SK-N-SH (cell line): Measurements from ENCODE around the gene PLD1. TPM values are rescaled to one million over a fixed set of nuclear protein-coding genes. Genes with fewer than 3 reads are reported as not detected.

Source experiments
- CTCF ChIA-PET: fragments of 300-600, 350-600 bp; formaldehyde crosslinking; extraction: SDS; loops from one replicate; lab custom pipeline; 2021; lab: Yijun Ruan, JAX
- POLR2A ChIA-PET: fragments of 350-600 bp; sonication (Branson Sonifier 250); formaldehyde crosslinking; extraction: SDS; loops from one replicate; lab custom pipeline; 2020; ENCODE audit warnings: antibody characterized with exemption, inconsistent platforms; lab: Yijun Ruan, JAX
- DNase-seq: peaks from one replicate; pipeline ENCODE4 v3.0.0; 2012
- H2AFZ ChIP-seq: fragments of 200-600 bp; sonication (generic); 2 replicates; pipeline ENCODE4 v1.8.1; 2016; ENCODE audit warnings: antibody characterized with exemption, mild to moderate bottlenecking, low read depth
- H3F3A ChIP-seq: fragments of 200-600 bp; sonication (generic); replicated peaks from 2 replicates; pipeline ENCODE3; 2016; ENCODE audit warnings: antibody characterized with exemption, mild to moderate bottlenecking; ENCODE audit not compliant: insufficient read depth
- H3K27ac ChIP-seq, 2 experiments: fragments of 200-500 bp in 1 of 2; fragments of 200-600 bp in 1 of 2; sonication (Bioruptor generic) in 1 of 2; sonication (generic), shearing (Covaris generic) in 1 of 2; 2 replicates each; pipeline versions ENCODE4 v1.5.1 to v1.6.1; 2014 to 2016; ENCODE audit warnings: low read depth in 2 of 2, inconsistent platforms in 1 of 2, low read length in 1 of 2, mild to moderate bottlenecking in 1 of 2, mixed read lengths in 1 of 2
- H3K27me3 ChIP-seq: fragments of 200-600 bp; sonication (generic), shearing (Covaris generic); 2 replicates; pipeline ENCODE4 v1.6.1; 2016; ENCODE audit warnings: mixed run types; ENCODE audit not compliant: insufficient read depth
- H3K36me3 ChIP-seq, 2 experiments: fragments of 200-500 bp in 1 of 2; fragments of 200-600 bp in 1 of 2; sonication (Bioruptor generic) in 1 of 2; sonication (generic) in 1 of 2; replicated peaks in 1 of 2; 2 replicates each; pipeline versions ENCODE3 to v1.5.1; 2014 to 2016; ENCODE audit warnings: low read length in 1 of 2, mild to moderate bottlenecking in 1 of 2; ENCODE audit not compliant: insufficient read depth in 2 of 2, control insufficient read depth in 1 of 2
- H3K4me1 ChIP-seq, 2 experiments: fragments of 200-500 bp in 1 of 2; fragments of 200-600 bp in 1 of 2; sonication (Bioruptor generic) in 1 of 2; sonication (generic), shearing (Covaris generic) in 1 of 2; 2 replicates each; pipeline versions ENCODE4 v1.5.1 to v1.6.1; 2014 to 2016; ENCODE audit warnings: low read depth in 1 of 2, low read length in 1 of 2, mixed run types in 1 of 2; ENCODE audit not compliant: insufficient read depth in 2 of 2, control insufficient read depth in 1 of 2
- H3K4me2 ChIP-seq: fragments of 200-600 bp; sonication (generic), shearing (Covaris generic); 2 replicates; pipeline ENCODE4 v1.6.1; 2017; ENCODE audit warnings: mixed run types
- H3K4me3 ChIP-seq, 2 experiments: fragments of 200-500 bp in 1 of 2; fragments of 200-600 bp in 1 of 2; sonication (Bioruptor generic) in 1 of 2; sonication (generic), shearing (Covaris generic) in 1 of 2; 2 replicates each; pipeline versions ENCODE4 v1.5.1 to v1.8.1; 2014 to 2016; ENCODE audit warnings: low read depth in 2 of 2, inconsistent platforms in 1 of 2, low read length in 1 of 2, mild to moderate bottlenecking in 1 of 2, mixed read lengths in 1 of 2, moderate library complexity in 1 of 2
- H3K79me2 ChIP-seq: fragments of 200-600 bp; sonication (generic); 2 replicates; pipeline ENCODE4 v1.8.1; 2017; ENCODE audit warnings: mild to moderate bottlenecking; ENCODE audit not compliant: insufficient read depth
- H3K9ac ChIP-seq: fragments of 200-600 bp; sonication (generic); 2 replicates; pipeline ENCODE4 v1.6.1; 2017; ENCODE audit warnings: mixed run types
- H3K9me2 ChIP-seq: fragments of 200-600 bp; sonication (generic); 2 replicates; pipeline ENCODE4 v1.6.1; 2017; ENCODE audit warnings: mixed run types
- H3K9me3 ChIP-seq: fragments of 200-600 bp; sonication (generic); 2 replicates; pipeline ENCODE4 v1.6.1; 2017; ENCODE audit warnings: mixed run types, mild to moderate bottlenecking, moderate library complexity
- H4K20me1 ChIP-seq: fragments of 200-600 bp; sonication (generic); 2 replicates; pipeline ENCODE4 v1.6.1; 2017; ENCODE audit warnings: mild to moderate bottlenecking, mixed run types; ENCODE audit not compliant: insufficient read depth
- CHD2 ChIP-seq: fragments of 150-350 bp; IDR thresholded peaks from 2 replicates; pipeline ENCODE4 v1.6.1; 2018; ENCODE audit warnings: low read length; ENCODE audit not compliant: partially characterized antibody
- EZH2phosphoT487 ChIP-seq: fragments of 200-600 bp; sonication (generic); IDR thresholded peaks from 2 replicates; pipeline ENCODE4 v1.6.1; 2017; ENCODE audit warnings: low read depth, mixed run types, mild to moderate bottlenecking, antibody characterized with exemption, moderate library complexity, borderline replicate concordance
- FOSL2 ChIP-seq: IDR thresholded peaks from 2 replicates; pipeline ENCODE4 v1.4.0; 2012; ENCODE audit warnings: low read depth, mild to moderate bottlenecking, moderate library complexity, borderline replicate concordance
- FOXM1 ChIP-seq: IDR thresholded peaks from 2 replicates; pipeline ENCODE4 v1.4.0; 2012; ENCODE audit warnings: low read depth, mild to moderate bottlenecking
- GATA2 ChIP-seq: sonication (generic); formaldehyde crosslinking; IDR thresholded peaks from 2 replicates; pipeline ENCODE4 v1.5.0; 2020; ENCODE audit warnings: mild to moderate bottlenecking, missing genetic modification reagents
- MEF2A ChIP-seq: IDR thresholded peaks from 2 replicates; pipeline ENCODE4 v1.4.0; 2012; ENCODE audit warnings: low read depth, borderline replicate concordance
- RCOR1 ChIP-seq: fragments of 150-350 bp; IDR thresholded peaks from 2 replicates; pipeline ENCODE4 v1.6.1; 2017; ENCODE audit warnings: antibody characterized with exemption, low read length
- RXRA ChIP-seq: IDR thresholded peaks from 2 replicates; pipeline ENCODE4 v1.4.0; 2012; ENCODE audit warnings: low read depth, mild to moderate bottlenecking, borderline replicate concordance
- SMC3 ChIP-seq: IDR thresholded peaks from 2 replicates; pipeline ENCODE4 v1.6.1; 2012; ENCODE audit warnings: low read depth, low read length, improper control_type of control experiment
- TEAD4 ChIP-seq: IDR thresholded peaks from 2 replicates; pipeline ENCODE4 v1.4.0; 2012; ENCODE audit warnings: mild to moderate bottlenecking, borderline replicate concordance; ENCODE audit not compliant: insufficient read depth
- WGBS: methylation state at CpG from one replicate; pipeline ENCODE4 v1.1.6; 2017; ENCODE audit warnings: low lambda C conversion rate; 5-methylcytosine and 5-hydroxymethylcytosine counted together
- polyA plus RNA-seq, 3 experiments: library from polyadenylated mRNA; depleted of rRNA; stranded (reverse); fragments of >200 nt; gene quantifications; 2 replicates each; pipeline ENCODE4 v1.2.3, GENCODE V29; 2012
- TF ChIP-seq, protein P1 (sequence below): IDR thresholded peaks from 2 replicates; pipeline ENCODE4 v1.4.0; 2012; ENCODE audit warnings: low read depth, borderline replicate concordance
- TF ChIP-seq, protein P2 (sequence below): fragments of 150-350 bp; IDR thresholded peaks from 2 replicates; pipeline ENCODE4 v1.6.1; 2016; ENCODE audit warnings: mild to moderate bottlenecking, low read depth, low read length

Gene PLD1
- polyA plus RNA-seq, 1 of the 3 experiments (the other 2 are of a cell fraction), result 6.2 TPM

GRCh38 chr3:171649911-171650592 lies 160.2 kb downstream of the PLD1 start:
- 91% methylated on average over 10 of the region's 10 CpGs for WGBS
- Histone ChIP-seq H3K9me2 (no peaks in the 10 kb centered on the region), H4K20me1 (no peaks in the 10 kb centered on the region), H3K27me3 (no peaks in the 10 kb centered on the region), H3K79me2 (no peaks in the 10 kb centered on the region), H3K4me2 (no peak overlapping the region), H3K9me3 (no peaks in the 10 kb centered on the region), H3K9ac (no peak overlapping the region), H3F3A (no peaks in the 10 kb centered on the region), H3K4me3 (no peak overlapping the region), H3K4me1 (peaks cover 0 to 7% of the 10 kb centered on the region in 2 experiments; a peak in 2 of 4 replicates), H3K27ac (no peak overlapping the region), H3K36me3 (no peaks in the 10 kb centered on the region), H2AFZ (no peak overlapping the region)
- ChIA-PET POLR2A (interaction anchor here (0.7 kb wide), 1 partner anchor 596 kb away, joined by 3 read pairs; no protein-coding TSS in a partner anchor), CTCF (interaction anchor here (0.8 to 2.5 kb wide), 4 partner anchors 123 to 691 kb away, joined by 3 to 12 read pairs (median 4); no protein-coding TSS in a partner anchor)
- TF ChIP-seq SMC3 (no peak), FOXM1 (no peak), CHD2 (no peak), GATA2 (CRISPR knock-in tag) (no peak)
- TF ChIP-seq, protein P1, sequence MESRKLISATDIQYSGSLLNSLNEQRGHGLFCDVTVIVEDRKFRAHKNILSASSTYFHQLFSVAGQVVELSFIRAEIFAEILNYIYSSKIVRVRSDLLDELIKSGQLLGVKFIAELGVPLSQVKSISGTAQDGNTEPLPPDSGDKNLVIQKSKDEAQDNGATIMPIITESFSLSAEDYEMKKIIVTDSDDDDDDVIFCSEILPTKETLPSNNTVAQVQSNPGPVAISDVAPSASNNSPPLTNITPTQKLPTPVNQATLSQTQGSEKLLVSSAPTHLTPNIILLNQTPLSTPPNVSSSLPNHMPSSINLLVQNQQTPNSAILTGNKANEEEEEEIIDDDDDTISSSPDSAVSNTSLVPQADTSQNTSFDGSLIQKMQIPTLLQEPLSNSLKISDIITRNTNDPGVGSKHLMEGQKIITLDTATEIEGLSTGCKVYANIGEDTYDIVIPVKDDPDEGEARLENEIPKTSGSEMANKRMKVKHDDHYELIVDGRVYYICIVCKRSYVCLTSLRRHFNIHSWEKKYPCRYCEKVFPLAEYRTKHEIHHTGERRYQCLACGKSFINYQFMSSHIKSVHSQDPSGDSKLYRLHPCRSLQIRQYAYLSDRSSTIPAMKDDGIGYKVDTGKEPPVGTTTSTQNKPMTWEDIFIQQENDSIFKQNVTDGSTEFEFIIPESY, result no peak
- TF ChIP-seq, protein P2, sequence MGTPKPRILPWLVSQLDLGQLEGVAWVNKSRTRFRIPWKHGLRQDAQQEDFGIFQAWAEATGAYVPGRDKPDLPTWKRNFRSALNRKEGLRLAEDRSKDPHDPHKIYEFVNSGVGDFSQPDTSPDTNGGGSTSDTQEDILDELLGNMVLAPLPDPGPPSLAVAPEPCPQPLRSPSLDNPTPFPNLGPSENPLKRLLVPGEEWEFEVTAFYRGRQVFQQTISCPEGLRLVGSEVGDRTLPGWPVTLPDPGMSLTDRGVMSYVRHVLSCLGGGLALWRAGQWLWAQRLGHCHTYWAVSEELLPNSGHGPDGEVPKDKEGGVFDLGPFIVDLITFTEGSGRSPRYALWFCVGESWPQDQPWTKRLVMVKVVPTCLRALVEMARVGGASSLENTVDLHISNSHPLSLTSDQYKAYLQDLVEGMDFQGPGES, result no peak
- peak; percentile 36 for DNase-seq

- Histone ChIP-seq H3K79me2 (no peaks in the 10 kb centered on the region), H3F3A (no peaks in the 10 kb centered on the region), H3K9ac (no peak overlapping the region), H2AFZ (no peak overlapping the region), H4K20me1 (no peaks in the 10 kb centered on the region), H3K9me2 (no peaks in the 10 kb centered on the region), H3K27ac (no peak overlapping the region), H3K9me3 (no peaks in the 10 kb centered on the region), H3K4me2 (no peak overlapping the region), H3K36me3 (no peaks in the 10 kb centered on the region), H3K4me1 (peaks cover 0 to 7% of the 10 kb centered on the region in 2 experiments; a peak in 2 of 4 replicates), H3K4me3 (no peak overlapping the region), H3K27me3 (no peaks in the 10 kb centered on the region)
- DNase-seq, result no peak
- WGBS, result 98% methylated on average over 4 of the region's 4 CpGs
- POLR2A ChIA-PET, result no interaction called here
- TF ChIP-seq MEF2A (no peak), TEAD4 (no peak), EZH2phosphoT487 (no peak), RCOR1 (no peak), FOSL2 (no peak), RXRA (no peak)
- CTCF ChIA-PET, result interaction anchor here (0.8 to 2.5 kb wide), 4 partner anchors 123 to 692 kb away, joined by 3 to 12 read pairs (median 4); no protein-coding TSS in a partner anchor
These were observed 161.0 kb downstream of the PLD1 start for GRCh38 chr3:171649267-171649666.
